ENCODE results near the gene KPRP. TPM values are rescaled to one million over a fixed set of nuclear protein-coding genes. Genes with fewer than 3 reads are reported as not detected.

KPRP gene
- total and polyA plus RNA-seq, 2 donors, result 0.21 TPM; not detected in 1

DNA sequence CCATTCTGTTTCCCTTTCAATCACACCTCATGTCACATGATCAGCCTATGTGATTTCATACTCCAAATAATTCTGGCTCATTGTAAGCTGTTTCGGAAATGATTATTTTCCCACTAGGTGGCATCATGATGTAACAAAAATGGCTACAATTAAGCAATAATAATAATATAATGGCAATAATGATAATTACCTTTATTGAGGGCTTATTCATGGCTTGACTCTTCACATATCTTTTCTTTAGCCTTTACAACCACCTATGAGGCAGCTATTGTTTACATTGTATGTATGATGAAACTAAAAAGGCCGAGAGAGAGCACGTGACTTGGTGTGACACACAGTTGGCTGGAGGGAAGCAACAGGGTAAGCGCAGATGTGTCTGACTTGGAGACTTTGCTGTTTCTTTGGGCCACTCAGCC lies 12.5 kb upstream of the KPRP start:
- DNase-seq (ENCODE audit: low read depth in 6 of 9, low spot score in 9 of 9), result no peak
- WGBS, result 85% methylated on average over 4 of the region's 4 CpGs
- H3K4me3 ChIP-seq (ENCODE audit: low read length in 2 of 2), result no peak overlapping the region
- no peaks in the 10 kb centered on the region for H3K36me3 ChIP-seq (ENCODE audit: control insufficient read depth in 2 of 2, insufficient read depth in 2 of 2, low read length in 1 of 2)
- H3K4me1 ChIP-seq (ENCODE audit: control insufficient read depth in 2 of 2, insufficient read depth in 2 of 2, low read length in 2 of 2), result no peaks in the 10 kb centered on the region
- no peak overlapping the region for H3K27ac ChIP-seq (ENCODE audit: low read depth in 1 of 2, low read length in 1 of 2)
- peaks cover 0 to 2% of the 10 kb centered on the region in 2 donors for H3K27me3 ChIP-seq (ENCODE audit: control insufficient read depth in 2 of 2, insufficient read depth in 1 of 2, low read length in 1 of 2)
- no peaks in the 10 kb centered on the region for H3K9me3 ChIP-seq (ENCODE audit: control insufficient read depth in 2 of 2, insufficient read depth in 1 of 2, low read length in 1 of 2)

DNA sequence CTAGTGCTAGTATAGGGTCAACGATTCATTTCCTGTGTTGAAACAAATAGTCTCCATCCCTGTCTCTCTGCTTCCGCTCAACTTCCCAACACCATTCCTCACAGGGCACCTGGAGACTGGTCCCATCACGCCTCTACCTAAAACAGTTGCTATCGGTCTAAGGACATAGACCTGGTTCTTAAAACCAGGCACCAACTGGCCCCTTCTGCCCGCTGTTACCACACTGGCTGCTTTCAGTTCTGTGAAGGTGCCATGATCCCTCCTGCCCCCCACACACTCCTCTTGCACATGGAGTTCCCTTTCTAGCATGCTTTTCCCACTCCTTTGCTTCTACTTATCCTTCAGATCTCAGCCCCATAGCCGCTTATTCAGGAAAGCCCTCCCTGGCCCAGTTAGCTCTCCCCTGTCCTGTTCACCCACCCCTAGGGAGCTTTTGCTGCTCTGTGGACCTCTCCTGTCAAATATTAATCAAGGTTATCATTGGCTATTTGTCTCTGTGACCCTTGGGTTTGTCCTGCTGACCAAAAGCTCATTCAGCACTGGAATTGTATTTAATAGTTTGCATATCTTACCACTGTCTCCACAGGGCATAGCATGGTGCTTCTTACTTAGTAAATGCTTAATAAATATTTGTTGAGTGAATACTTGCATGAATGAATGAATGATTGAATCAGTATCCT lies 11.9 kb upstream of the KPRP start:
- DNase-seq (ENCODE audit: low read depth in 6 of 9, low spot score in 9 of 9), result no peak
- no peaks in the 10 kb centered on the region for H3K4me1 ChIP-seq (ENCODE audit: control insufficient read depth in 2 of 2, insufficient read depth in 2 of 2, low read length in 2 of 2)
- H3K4me3 ChIP-seq (ENCODE audit: low read length in 2 of 2), result no peak overlapping the region
- H3K27ac ChIP-seq (ENCODE audit: low read depth in 1 of 2, low read length in 1 of 2), result no peak overlapping the region
- H3K9me3 ChIP-seq (ENCODE audit: control insufficient read depth in 2 of 2, insufficient read depth in 1 of 2, low read length in 1 of 2), result no peaks in the 10 kb centered on the region
- 88% methylated on average over 6 of the region's 6 CpGs for WGBS
- peaks cover 0 to 2% of the 10 kb centered on the region in 2 donors for H3K27me3 ChIP-seq (ENCODE audit: control insufficient read depth in 2 of 2, insufficient read depth in 1 of 2, low read length in 1 of 2)
- H3K36me3 ChIP-seq (ENCODE audit: control insufficient read depth in 2 of 2, insufficient read depth in 2 of 2, low read length in 1 of 2), result no peaks in the 10 kb centered on the region

DNA sequence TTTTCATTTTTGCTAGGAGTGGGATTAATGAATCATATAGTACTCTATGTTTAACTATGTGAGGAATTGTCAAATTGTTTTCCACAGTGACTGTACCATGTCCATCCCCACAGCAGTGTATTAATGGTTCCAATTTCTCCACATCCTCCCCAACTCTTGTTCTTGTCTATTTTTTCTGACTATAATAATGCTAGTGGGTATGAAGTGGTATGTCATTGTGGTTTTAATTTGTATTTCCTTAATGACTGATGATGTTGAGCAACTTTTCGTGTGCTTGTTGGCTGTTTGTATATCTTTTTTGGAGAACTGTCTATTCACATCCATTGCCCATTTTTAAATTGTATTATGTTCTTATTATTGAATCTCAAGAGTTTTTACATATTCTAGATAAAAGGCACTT lies 10.0 kb upstream of the KPRP start:
- Histone ChIP-seq H3K4me1 (ENCODE audit: control insufficient read depth in 2 of 2, insufficient read depth in 2 of 2, low read length in 2 of 2) (no peaks in the 10 kb centered on the region), H3K36me3 (ENCODE audit: control insufficient read depth in 2 of 2, insufficient read depth in 2 of 2, low read length in 1 of 2) (no peaks in the 10 kb centered on the region), H3K27ac (ENCODE audit: low read depth in 1 of 2, low read length in 1 of 2) (no peak overlapping the region), H3K4me3 (ENCODE audit: low read length in 2 of 2) (no peak overlapping the region), H3K9me3 (ENCODE audit: control insufficient read depth in 2 of 2, insufficient read depth in 1 of 2, low read length in 1 of 2) (no peaks in the 10 kb centered on the region), H3K27me3 (ENCODE audit: control insufficient read depth in 2 of 2, insufficient read depth in 1 of 2, low read length in 1 of 2) (peaks cover 0 to 2% of the 10 kb centered on the region in 2 donors)
- DNase-seq (ENCODE audit: low read depth in 6 of 9, low spot score in 9 of 9), result no peak
- 14% methylated on average over 1 of the region's 1 CpG for WGBS

DNA sequence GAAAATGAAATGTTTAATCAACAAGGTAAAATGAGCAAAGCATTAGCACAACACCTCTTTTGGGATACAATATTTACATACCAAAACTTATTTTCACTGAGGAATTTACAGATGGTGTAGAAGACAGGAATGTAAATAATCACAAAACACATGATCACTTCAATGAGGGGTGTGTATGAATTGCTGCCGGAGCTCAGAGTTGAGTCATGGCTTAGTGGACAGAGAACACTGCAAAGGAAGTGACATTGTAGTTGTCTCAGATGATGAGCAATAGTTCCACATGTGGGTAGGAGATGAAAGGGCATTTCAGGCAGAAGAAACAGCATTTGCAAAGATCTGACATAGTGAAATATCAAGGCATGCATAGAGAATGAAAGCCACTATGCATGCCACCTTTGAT lies 5.6 kb upstream of the KPRP start:
- WGBS, result 78% methylated on average over 1 of the region's 1 CpG
- H3K36me3 ChIP-seq (ENCODE audit: control insufficient read depth in 2 of 2, insufficient read depth in 2 of 2, low read length in 1 of 2), result no peaks in the 10 kb centered on the region
- no peaks in the 10 kb centered on the region for H3K9me3 ChIP-seq (ENCODE audit: control insufficient read depth in 2 of 2, insufficient read depth in 1 of 2, low read length in 1 of 2)
- H3K4me3 ChIP-seq (ENCODE audit: low read length in 2 of 2), result no peak overlapping the region
- H3K4me1 ChIP-seq (ENCODE audit: control insufficient read depth in 2 of 2, insufficient read depth in 2 of 2, low read length in 2 of 2), result no peaks in the 10 kb centered on the region
- no peaks in the 10 kb centered on the region for H3K27me3 ChIP-seq (ENCODE audit: control insufficient read depth in 2 of 2, insufficient read depth in 1 of 2, low read length in 1 of 2)
- no peak for DNase-seq (ENCODE audit: low read depth in 6 of 9, low spot score in 9 of 9)
- no peak overlapping the region for H3K27ac ChIP-seq (ENCODE audit: low read depth in 1 of 2, low read length in 1 of 2)

DNA sequence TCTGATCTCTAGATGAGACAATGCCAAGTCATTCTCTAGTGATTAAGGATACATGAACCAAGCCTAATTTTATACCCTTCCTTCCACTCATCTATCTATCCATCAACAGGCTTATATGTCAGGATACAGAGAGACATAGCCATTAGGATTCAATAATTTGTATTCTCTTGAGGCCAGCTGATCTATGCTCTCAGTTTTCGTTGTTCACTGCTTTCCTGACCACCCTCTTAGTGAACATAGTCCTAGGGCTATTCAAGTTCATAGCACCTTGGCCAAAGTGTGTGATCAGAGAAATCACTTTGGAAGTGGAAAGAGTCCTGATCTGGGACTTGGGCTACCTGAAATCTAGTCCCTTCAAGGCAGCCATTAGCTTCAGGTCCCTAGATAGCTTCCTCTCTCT lies 4.2 kb upstream of the KPRP start:
- WGBS, result 40% methylated on average over 1 of the region's 1 CpG
- Histone ChIP-seq H3K27me3 (ENCODE audit: control insufficient read depth in 2 of 2, insufficient read depth in 1 of 2, low read length in 1 of 2) (no peaks in the 10 kb centered on the region), H3K4me3 (ENCODE audit: low read length in 2 of 2) (no peak overlapping the region)

DNA sequence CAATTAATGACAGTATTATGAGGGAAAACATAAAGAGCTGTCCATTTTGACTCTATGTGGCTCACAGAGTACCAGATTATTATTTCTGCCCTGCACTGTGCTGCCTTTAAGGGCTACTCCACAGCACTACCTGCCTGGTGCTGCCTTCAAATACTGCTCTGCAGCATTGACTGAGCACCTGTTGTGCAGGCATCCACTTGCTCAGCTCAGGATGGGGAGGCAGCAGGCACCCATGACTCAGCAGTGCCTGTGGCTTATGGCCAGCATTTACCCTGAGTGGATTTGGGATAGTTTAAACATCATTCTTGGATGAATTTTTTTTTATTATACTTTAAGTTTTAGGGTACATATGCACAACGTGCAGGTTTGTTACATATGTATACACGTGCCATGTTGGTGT lies 953 bp upstream of the KPRP start:
- no peaks in the 10 kb centered on the region for H3K9me3 ChIP-seq (ENCODE audit: control insufficient read depth in 2 of 2, insufficient read depth in 1 of 2, low read length in 1 of 2)
- WGBS, result 80% methylated on average over 2 of the region's 2 CpGs
- no peaks in the 10 kb centered on the region for H3K27me3 ChIP-seq (ENCODE audit: control insufficient read depth in 2 of 2, insufficient read depth in 1 of 2, low read length in 1 of 2)
- no peaks in the 10 kb centered on the region for H3K36me3 ChIP-seq (ENCODE audit: control insufficient read depth in 2 of 2, insufficient read depth in 2 of 2, low read length in 1 of 2)
- no peak for DNase-seq (ENCODE audit: low read depth in 6 of 9, low spot score in 9 of 9)
- H3K4me1 ChIP-seq (ENCODE audit: control insufficient read depth in 2 of 2, insufficient read depth in 2 of 2, low read length in 2 of 2), result no peaks in the 10 kb centered on the region
- H3K4me3 ChIP-seq (ENCODE audit: low read length in 2 of 2), result no peak overlapping the region
- H3K27ac ChIP-seq (ENCODE audit: low read depth in 1 of 2, low read length in 1 of 2), result no peak overlapping the region

More for the DNA sequence above, 4.2 kb upstream of the KPRP start:
- Histone ChIP-seq H3K9me3 (ENCODE audit: control insufficient read depth in 2 of 2, insufficient read depth in 1 of 2, low read length in 1 of 2) (no peaks in the 10 kb centered on the region), H3K27ac (ENCODE audit: low read depth in 1 of 2, low read length in 1 of 2) (no peak overlapping the region), H3K36me3 (ENCODE audit: control insufficient read depth in 2 of 2, insufficient read depth in 2 of 2, low read length in 1 of 2) (no peaks in the 10 kb centered on the region), H3K4me1 (ENCODE audit: control insufficient read depth in 2 of 2, insufficient read depth in 2 of 2, low read length in 2 of 2) (no peaks in the 10 kb centered on the region)
- no peak for DNase-seq (ENCODE audit: low read depth in 6 of 9, low spot score in 9 of 9)

DNA sequence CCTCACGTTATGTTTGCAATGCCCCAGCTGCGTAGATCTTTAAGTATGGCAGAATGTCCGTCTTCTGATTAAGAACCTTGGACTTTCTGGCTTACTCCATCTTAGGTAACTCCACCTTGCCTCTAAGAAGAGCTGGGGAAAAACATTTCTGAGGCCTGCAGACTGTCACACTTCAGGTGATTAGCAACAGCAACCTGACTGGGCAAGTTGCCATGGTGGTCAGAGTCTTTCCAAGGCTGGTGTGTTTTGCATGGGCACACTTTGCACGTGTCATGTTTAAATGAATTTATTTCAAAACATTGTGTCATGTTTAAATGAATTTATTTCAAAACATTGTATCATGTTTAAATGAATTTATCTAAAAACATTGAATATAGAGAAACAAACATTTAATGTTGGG lies 811 bp downstream of the KPRP start:
- Histone ChIP-seq H3K27me3 (ENCODE audit: control insufficient read depth in 2 of 2, insufficient read depth in 1 of 2, low read length in 1 of 2) (no peaks in the 10 kb centered on the region), H3K36me3 (ENCODE audit: control insufficient read depth in 2 of 2, insufficient read depth in 2 of 2, low read length in 1 of 2) (no peaks in the 10 kb centered on the region), H3K4me1 (ENCODE audit: control insufficient read depth in 2 of 2, insufficient read depth in 2 of 2, low read length in 2 of 2) (no peaks in the 10 kb centered on the region), H3K27ac (ENCODE audit: low read depth in 1 of 2, low read length in 1 of 2) (no peak overlapping the region), H3K9me3 (ENCODE audit: control insufficient read depth in 2 of 2, insufficient read depth in 1 of 2, low read length in 1 of 2) (no peaks in the 10 kb centered on the region), H3K4me3 (ENCODE audit: low read length in 2 of 2) (no peak overlapping the region)
- no peak for DNase-seq (ENCODE audit: low read depth in 6 of 9, low spot score in 9 of 9)
- WGBS, result 91% methylated on average over 4 of the region's 4 CpGs

DNA sequence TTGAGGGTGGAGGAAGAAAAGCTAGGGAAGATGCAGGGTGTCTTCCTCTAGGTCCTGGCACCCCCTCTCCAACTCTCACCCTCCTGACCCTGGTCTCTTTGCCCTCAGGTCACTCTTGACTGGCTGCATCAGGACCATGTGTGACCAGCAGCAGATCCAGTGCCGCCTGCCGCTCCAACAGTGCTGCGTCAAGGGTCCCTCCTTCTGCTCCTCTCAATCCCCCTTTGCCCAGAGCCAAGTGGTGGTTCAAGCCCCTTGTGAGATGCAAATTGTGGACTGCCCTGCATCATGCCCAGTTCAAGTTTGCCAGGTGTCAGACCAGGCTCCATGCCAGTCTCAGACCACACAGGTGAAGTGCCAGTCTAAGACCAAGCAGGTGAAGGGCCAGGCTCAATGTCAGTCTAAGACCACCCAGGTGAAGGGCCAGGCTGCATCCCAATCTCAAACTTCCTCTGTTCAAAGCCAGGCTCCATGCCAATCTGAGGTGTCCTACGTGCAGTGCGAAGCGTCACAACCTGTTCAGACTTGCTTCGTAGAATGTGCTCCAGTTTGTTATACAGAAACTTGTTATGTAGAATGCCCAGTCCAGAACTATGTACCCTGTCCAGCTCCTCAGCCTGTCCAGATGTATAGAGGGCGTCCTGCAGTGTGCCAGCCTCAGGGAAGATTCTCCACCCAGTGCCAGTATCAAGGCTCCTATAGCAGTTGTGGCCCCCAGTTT lies 1.8 kb downstream of the KPRP start:
- H3K4me3 ChIP-seq (ENCODE audit: low read length in 2 of 2), result no peak overlapping the region
- DNase-seq (ENCODE audit: low read depth in 6 of 9, low spot score in 9 of 9), result no peak
- WGBS, result 89% methylated on average over 8 of the region's 8 CpGs

DNA sequence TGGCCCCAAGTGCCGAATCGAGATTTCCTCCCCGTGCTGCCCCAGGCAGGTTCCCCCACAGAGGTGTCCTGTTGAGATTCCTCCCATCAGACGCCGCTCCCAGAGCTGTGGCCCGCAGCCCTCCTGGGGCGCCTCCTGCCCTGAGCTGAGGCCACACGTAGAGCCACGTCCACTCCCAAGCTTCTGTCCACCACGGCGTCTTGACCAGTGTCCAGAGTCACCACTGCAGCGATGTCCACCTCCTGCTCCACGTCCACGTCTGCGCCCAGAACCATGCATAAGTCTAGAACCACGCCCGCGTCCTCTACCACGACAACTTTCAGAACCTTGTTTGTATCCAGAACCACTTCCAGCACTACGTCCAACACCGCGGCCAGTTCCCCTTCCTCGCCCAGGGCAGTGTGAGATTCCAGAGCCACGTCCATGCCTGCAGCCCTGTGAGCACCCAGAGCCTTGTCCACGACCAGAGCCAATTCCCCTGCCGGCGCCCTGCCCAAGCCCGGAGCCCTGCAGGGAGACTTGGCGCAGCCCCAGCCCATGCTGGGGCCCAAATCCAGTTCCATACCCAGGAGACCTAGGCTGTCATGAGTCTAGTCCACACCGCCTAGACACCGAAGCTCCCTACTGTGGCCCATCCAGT lies 2.8 kb downstream of the KPRP start:
- DNase-seq (ENCODE audit: low read depth in 6 of 9, low spot score in 9 of 9), result no peak
- Histone ChIP-seq H3K36me3 (ENCODE audit: control insufficient read depth in 2 of 2, insufficient read depth in 2 of 2, low read length in 1 of 2) (no peaks in the 10 kb centered on the region), H3K27ac (ENCODE audit: low read depth in 1 of 2, low read length in 1 of 2) (no peak overlapping the region), H3K27me3 (ENCODE audit: control insufficient read depth in 2 of 2, insufficient read depth in 1 of 2, low read length in 1 of 2) (no peaks in the 10 kb centered on the region), H3K9me3 (ENCODE audit: control insufficient read depth in 2 of 2, insufficient read depth in 1 of 2, low read length in 1 of 2) (no peaks in the 10 kb centered on the region), H3K4me1 (ENCODE audit: control insufficient read depth in 2 of 2, insufficient read depth in 2 of 2, low read length in 2 of 2) (no peaks in the 10 kb centered on the region), H3K4me3 (ENCODE audit: low read length in 2 of 2) (no peak overlapping the region)
- WGBS, result 95% methylated on average over 31 of the region's 31 CpGs

More for the DNA sequence above, 1.8 kb downstream of the KPRP start:
- H3K36me3 ChIP-seq (ENCODE audit: control insufficient read depth in 2 of 2, insufficient read depth in 2 of 2, low read length in 1 of 2), result no peaks in the 10 kb centered on the region
- no peaks in the 10 kb centered on the region for H3K4me1 ChIP-seq (ENCODE audit: control insufficient read depth in 2 of 2, insufficient read depth in 2 of 2, low read length in 2 of 2)
- H3K27me3 ChIP-seq (ENCODE audit: control insufficient read depth in 2 of 2, insufficient read depth in 1 of 2, low read length in 1 of 2), result no peaks in the 10 kb centered on the region
- H3K9me3 ChIP-seq (ENCODE audit: control insufficient read depth in 2 of 2, insufficient read depth in 1 of 2, low read length in 1 of 2), result no peaks in the 10 kb centered on the region
- no peak overlapping the region for H3K27ac ChIP-seq (ENCODE audit: low read depth in 1 of 2, low read length in 1 of 2)

Measured in thymus (tissue), 11 donors.